Right ventricle myocardium inferior (tissue), 1 donor: ENCODE measurements around the gene PSAP. TPM values are rescaled to one million over a fixed set of nuclear protein-coding genes. Genes with fewer than 3 reads are reported as not detected.

Source experiments
- ATAC-seq: fragments of 200-7000 bp; cut with Tn5 transposase; one replicate; pipeline ENCODE4 v1.9.1; 2020; ENCODE audit warnings: mild to moderate bottlenecking, moderate library complexity
- DNase-seq: peaks from one replicate; pipeline ENCODE4 v3.0.0; 2021; ENCODE audit errors: missing footprints
- intact Hi-C: fragments of 100-400 bp; cut with DNase I; formaldehyde crosslinking; loops from one replicate; pipeline ENCODE4 v1.11.0; 2022
- total RNA-seq: library from RNA; stranded (reverse); fragmentation: NEBNext Ultra II Directional; extraction: Animal tissue kit (Norgen Biotek cat#: 25700); gene quantifications from one replicate; pipeline ENCODE4 v1.2.1, GENCODE V29; 2021
- donor health status: DM: no; HTN: yes; CAD: no; lungs with severe emphysema.

Gene PSAP
- total RNA-seq, 1 donor from 2014 or later: 1,777 TPM

GRCh38 chr10:71780156-71780555, 70.9 kb downstream of the PSAP start:
- intact Hi-C loops: no loop called here
- ATAC-seq: no peak
- DNase-seq: no peak

- ATAC-seq: no peak
- no peak for DNase-seq
- intact Hi-C loops: no loop called here
Measured at GRCh38 chr10:71779641-71780040, 71.4 kb downstream of the PSAP start.

- no peak for ATAC-seq
- intact Hi-C loops: no loop called here
- no peak for DNase-seq
Measured at GRCh38 chr10:71778071-71778825, 72.8 kb downstream of the PSAP start.

- DNase-seq (no peak), ATAC-seq (no peak)
- intact Hi-C loops: no loop called here
Measured at GRCh38 chr10:71777213-71777985, 73.7 kb downstream of the PSAP start.

- no peak for ATAC-seq
- intact Hi-C loops: no loop called here
- DNase-seq: no peak
Measured at GRCh38 chr10:71776481-71776925, 74.5 kb downstream of the PSAP start.

GRCh38 chr10:71774916-71775702, 75.9 kb downstream of the PSAP start:
- no peak for DNase-seq
- no peak for ATAC-seq
- intact Hi-C loops: no loop called here

GRCh38 chr10:71773221-71773971, 77.7 kb downstream of the PSAP start, which contains the start of gene VSIR:
Gene VSIR (minus strand): TSS chr10:71773520. CDS start chr10:71773439, 81 bp downstream.
- DNase-seq: peak; percentile 97
- peak; percentile 88 for ATAC-seq
- intact Hi-C loops: loop anchor here (1.0 to 2.0 kb wide), 3 partner anchors 27 to 60 kb away; no protein-coding TSS in a partner anchor

GRCh38 chr10:71772832-71773220, 78.2 kb downstream of the PSAP start:
- no peak for DNase-seq
- peak; percentile 43 for ATAC-seq
- intact Hi-C loops: loop anchor here (1.0 to 2.0 kb wide), 3 partner anchors 27 to 60 kb away; no protein-coding TSS in a partner anchor

- intact Hi-C loops: loop anchor here (2.0 kb wide), 1 partner anchor 43 kb away; no protein-coding TSS in a partner anchor
- peak; percentile 78 for DNase-seq
Measured at GRCh38 chr10:71771821-71772617, 79.0 kb downstream of the PSAP start.

GRCh38 chr10:71771204-71771603, 79.8 kb downstream of the PSAP start:
- intact Hi-C loops: no loop called here
- no peak for DNase-seq
- peak; percentile 18 for ATAC-seq

More at GRCh38 chr10:71771821-71772617, 79.0 kb downstream of the PSAP start:
- peak; percentile 71 for ATAC-seq

- DNase-seq: no peak
- intact Hi-C loops: no loop called here
- no peak for ATAC-seq
Measured at GRCh38 chr10:71770789-71771188, 80.3 kb downstream of the PSAP start.

- ATAC-seq: no peak
- intact Hi-C loops: no loop called here
- DNase-seq: no peak
Measured at GRCh38 chr10:71770255-71770654, 80.8 kb downstream of the PSAP start.

- intact Hi-C loops: no loop called here
- DNase-seq (no peak), ATAC-seq (no peak)
Measured at GRCh38 chr10:71769279-71769823, 81.7 kb downstream of the PSAP start.

- DNase-seq (peak; percentile 87), ATAC-seq (peak; percentile 5)
- intact Hi-C loops: no loop called here
Measured at GRCh38 chr10:71767420-71768035, 83.5 kb downstream of the PSAP start.

- DNase-seq (peak; percentile 89), ATAC-seq (peak; percentile 47)
- intact Hi-C loops: no loop called here
Measured at GRCh38 chr10:71766717-71767419, 84.2 kb downstream of the PSAP start.
